HS-5 (cell line): ENCODE data around the gene LRIG3.

Experiments used
- DNase-seq: peaks from one replicate; pipeline ENCODE4 v3.0.0-alpha.2; 2012; ENCODE audit warnings: low read depth

The LRIG3 gene

DNA sequence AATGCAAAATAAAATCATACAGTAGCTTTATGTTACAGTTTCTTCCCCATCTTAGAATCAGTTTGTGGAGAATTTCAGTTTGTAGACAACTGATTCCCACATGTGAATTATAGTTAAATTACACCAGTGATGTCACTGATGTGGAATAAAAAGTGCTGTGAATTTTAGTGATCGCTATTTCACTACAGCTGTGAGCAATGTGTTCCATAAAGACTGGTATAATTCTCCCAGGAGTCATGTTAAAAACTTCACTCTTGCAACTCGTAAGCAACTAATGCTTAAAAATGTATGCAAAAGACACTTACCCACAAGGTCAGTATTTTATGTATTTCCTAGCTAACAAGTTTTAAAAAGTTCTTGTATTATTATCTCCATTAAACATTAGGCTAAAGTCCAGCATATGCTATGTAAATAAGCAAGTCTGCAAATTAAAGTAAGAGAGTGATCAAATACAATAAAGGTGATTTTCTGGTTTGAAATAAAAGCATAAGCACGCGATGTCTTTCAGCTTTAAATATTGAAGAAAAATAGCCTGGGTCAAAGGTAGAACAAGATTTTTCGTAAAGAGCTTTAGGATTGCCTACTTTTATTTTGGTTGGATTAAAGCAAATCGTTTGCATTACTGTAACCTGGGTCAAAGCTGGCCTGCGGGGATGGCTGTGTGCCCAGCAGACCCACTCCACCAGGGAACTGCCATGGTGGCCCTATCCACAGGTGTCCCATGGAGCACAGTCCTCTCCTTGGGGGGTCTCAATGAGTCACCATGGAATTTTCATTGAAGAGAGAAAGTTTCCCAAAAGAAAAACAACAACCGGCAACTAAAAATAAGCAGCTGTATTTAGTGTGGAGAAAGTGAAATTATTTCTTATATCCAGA is 12.7 kb upstream of the LRIG3 start:
- no peak for DNase-seq

DNA sequence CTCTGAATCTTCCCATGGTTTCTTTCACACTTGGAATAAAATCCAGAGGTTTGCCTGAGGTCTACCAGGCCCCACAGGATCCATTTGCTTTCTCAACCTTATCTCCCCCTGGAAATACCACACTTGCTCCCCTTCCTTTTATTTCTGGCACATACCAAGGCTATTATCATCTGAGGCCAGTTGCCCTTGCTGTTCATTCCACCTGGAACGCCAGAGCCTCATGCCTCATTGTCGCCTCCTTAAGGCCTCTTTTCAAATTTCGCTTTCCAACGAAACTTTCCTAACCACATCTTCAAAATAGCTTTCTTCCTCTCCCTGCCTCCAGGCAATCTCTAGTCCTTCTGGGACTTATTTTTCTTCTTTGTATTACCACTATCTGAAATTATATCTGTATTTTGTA is 11.2 kb upstream of the LRIG3 start:
- DNase-seq: no peak

DNA sequence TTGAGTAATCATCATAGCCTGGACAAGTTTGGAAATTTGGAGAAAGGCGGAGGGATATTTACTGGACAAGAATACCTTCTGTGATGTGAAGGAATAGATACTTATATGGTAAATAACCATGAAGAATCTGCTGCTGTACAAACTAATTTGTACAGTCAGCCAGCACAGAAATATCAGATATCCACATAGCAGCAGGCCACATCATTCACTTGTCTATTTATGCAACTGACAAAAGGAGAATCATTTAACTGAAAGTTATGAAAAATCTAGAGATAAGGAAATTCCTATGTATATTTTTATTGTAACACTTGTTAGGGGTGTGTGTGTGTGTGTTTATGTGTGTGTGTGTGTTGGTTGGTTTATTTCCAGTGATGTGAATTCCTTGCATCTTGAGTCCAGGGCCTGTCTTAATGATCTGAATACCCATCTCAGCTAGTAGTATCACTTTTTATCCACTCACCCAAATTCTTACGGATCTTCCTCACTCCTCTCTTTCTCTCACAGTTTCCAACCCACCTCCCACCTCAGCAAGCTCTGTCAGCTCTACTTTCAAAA is 10.5 kb upstream of the LRIG3 start:
- DNase-seq: no peak

DNA sequence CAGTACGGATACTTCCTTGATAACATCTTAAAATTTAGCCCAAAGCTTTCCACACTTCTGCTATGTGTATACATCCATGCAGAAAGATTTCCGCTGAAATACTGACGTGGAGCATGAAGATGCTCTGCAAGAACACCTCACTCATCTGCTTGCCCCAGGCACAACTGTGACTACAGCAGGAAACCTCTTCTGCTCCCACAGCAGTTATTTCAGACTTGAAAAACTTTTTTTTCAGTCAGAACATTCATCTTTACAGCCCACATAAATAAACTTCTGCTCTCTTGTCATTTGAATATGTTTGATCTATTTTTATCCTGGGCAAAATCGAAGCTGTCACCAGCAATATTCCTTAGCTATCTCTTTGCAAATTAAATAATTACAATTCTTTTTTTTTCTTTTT is 6.8 kb upstream of the LRIG3 start:
- no peak for DNase-seq

DNA sequence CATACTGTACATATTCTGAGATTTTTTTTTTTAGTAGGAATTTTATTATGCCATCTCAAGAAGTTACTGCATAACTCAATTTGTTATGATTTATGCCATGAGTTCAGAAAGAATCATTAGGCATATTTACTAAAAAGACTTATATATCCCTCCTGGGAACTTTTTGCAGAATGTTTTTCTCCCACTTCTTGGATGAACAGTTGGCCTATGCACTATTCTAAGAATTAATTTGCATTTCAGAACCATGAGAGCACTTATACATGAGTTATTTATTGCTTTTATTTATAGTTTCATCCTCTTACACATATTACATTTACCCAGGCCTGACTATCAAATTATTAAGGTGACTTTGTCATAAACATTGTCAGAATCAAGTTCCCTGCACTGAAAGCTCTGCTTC is 6.3 kb upstream of the LRIG3 start:
- no peak for DNase-seq

DNA sequence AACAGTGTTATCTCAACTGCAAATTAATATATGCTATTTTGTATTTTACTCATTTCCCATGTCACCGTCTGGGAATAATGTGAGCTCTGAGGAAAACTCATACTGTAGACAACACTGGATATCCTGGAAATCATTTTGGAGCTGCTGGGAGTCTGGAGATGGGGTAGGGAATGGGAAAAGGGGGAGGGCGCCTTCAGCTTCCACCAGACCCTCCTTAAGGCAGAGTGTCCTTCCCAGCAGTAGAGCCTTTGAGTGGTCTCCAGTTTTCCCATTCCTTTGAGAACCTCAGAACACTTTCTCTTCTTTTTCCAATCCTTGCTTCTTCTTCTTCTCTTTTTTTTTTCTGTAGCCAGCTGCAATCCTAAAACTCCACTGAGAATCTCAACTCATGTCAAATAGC is 5.4 kb upstream of the LRIG3 start:
- no peak for DNase-seq

DNA sequence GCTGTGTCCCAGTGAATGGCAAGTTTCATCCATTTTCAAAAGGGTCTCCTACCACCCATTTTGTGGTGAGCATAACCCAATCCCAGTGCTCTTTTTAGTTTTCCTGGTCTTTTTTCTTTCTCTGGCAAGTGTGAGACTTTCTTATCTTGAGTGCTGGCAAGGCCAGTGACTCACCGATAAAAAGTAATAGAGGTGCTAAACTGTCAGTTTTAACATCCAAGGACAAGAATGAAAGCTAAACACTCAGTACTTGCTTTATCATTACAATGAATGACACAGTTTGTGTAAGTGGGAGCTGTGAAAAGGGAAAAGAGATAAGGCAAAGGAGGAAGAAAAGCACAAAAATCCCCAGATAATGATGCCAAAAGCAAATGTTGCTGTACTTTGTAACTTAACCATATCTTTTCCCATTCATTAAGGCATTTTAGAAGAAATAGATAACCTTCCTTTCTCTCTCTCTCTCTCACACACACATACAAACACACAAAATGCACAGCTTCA is 4.9 kb upstream of the LRIG3 start:
- DNase-seq: no peak

DNA sequence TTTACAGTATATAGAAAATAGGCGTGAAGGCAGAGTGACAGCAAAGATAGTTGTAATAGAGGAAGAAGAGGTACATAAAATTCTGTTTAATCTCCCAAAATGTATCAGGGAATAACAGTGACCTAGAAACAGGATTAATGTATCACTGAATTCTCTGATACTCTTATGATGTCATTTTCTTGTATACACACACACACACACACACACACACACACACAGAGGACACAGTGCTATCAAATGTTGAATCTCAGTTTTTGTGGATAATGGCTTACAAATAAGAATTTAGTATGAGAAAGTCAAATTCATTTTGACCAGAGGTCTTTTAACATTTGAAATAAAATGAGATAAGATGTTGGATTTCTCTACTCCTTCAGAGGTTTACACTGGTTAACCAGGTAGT is 4.3 kb upstream of the LRIG3 start:
- DNase-seq: no peak

DNA sequence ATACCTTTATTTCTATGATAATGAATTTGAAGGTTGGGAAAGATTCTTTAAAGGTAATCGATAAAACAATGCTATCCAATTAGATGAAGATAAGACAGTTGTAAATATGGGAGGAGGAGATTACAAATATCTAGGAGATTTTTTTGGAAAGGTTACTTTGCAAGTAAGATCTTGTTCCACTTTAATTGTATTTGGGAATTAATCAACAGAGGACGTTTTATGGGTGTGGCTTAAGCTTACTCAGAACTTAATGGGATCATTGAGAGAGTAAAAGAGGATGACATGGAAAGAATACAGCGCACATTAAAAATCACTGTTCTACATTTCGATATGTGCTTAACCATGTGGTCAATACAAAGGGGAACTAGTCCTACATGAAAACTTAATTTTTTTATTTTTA is 3.5 kb upstream of the LRIG3 start:
- no peak for DNase-seq

DNA sequence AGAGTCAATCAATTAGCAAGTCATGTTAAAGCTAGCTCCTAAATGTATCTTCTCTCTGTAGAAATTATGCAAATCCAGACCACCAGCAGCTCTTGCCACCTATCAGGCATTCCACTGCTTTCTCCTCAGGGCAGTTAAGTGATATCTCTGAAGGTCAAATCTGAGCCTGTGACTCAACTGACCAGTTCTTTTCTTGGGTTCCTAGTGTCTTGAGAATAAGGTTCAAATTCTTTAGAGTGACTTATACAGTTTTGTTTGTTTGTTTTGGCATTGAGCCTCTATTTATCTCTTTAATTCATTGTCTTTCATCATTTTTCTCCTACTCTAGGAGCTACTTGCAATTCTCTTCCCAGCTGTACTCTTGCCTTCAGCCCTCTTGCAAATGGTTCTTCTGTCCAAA is 2.5 kb upstream of the LRIG3 start:
- no peak for DNase-seq

DNA sequence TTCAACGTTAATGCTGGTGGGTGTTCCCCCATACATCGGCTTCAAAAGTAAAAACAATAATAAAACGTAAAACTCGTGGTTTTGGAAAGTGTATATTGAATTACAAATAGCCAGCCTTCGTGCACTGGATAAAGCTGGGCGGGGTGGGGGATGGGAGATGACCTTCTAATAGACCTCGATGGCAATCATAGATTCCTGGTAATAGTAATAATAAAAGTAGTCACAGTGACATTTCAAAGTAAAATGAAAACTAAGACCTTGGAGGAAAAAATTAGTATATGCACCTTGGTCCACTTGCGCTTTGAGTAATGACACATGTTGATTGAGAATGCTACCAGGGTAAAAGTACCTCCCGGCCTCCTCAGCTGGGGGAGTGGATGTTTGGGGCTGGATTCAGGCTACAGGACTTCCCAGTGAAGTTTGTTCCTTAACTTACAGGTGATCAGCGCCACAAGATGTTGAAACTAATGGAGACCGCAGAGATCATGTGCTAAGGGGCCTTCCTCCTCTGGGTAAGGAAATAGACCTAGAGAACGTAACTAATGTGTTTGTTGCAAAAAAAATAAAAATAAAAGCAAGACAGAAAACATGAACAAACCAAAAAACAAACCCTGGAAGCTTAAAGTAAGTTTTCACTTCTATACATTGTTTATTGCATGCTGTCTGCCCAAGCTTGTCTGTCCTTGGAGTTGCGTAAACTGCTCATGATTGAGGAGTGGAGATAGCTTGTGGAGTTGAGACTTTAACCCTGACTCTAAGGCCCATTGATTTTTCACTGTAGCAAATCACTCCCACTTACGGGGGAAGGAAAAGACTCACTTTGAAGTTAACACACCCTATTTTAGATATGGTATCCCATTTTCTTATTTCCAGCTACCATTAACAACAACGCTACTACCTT is 907 bp upstream of the LRIG3 start:
- DNase-seq: no peak

DNA sequence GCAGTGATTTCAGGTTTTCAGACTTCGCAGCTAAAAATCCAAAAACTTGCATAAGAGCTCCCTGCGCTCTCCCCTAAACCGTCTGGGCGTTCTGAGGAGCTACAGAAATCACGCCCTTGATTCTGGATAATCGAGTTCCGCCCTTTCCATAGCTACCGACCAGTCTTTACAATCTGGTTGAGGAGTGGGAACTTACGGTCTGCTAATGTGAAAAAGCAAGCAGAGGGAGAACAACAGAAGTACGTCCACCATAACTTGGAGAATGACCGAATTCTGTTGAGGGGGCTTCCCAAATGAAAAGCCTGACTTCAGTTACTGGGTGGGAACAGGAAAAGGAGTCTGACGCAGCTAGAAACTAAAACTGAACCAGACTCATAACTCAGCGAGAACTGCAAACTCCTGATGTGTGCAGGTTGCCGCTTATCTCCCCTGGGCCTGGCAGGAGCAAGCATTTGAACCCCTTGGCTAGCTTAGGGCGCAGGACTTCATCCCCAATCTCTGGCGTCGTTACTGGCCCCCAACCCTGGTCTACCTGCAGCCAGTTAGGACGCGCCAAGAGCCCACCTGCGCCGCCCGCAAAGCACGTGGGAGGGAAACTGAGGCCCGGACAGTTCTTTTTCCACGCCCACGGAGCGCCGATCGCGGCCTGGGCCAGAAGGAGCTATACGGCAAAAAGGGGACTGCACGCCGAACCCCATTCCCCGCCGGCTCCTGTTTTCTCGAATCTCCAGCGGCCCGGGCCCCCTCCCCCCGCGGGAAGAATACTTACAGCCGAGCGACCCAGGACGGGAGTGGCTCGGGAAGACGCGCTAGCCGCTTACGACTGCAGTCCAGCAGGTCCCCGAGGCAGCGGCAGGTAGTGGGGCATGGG is 838 bp downstream of the LRIG3 start:
- DNase-seq: no peak

DNA sequence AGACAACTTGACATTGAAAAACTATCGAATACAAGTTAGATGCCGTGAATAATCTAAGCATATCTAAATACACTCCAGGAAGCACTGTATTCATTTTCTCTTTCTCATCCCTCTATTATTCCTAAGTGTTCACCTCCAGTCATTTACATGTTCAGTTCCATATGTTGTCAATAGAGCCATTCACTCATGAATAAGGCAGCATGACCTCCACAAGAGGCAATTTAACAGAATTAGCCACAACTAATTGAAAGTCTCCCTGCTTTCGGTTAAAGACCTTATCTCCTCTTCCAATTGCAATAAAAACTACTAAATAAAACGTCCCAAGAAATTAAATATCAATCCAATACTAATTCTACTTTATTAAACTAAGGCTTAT is 1.8 kb downstream of the LRIG3 start:
- DNase-seq: no peak

DNA sequence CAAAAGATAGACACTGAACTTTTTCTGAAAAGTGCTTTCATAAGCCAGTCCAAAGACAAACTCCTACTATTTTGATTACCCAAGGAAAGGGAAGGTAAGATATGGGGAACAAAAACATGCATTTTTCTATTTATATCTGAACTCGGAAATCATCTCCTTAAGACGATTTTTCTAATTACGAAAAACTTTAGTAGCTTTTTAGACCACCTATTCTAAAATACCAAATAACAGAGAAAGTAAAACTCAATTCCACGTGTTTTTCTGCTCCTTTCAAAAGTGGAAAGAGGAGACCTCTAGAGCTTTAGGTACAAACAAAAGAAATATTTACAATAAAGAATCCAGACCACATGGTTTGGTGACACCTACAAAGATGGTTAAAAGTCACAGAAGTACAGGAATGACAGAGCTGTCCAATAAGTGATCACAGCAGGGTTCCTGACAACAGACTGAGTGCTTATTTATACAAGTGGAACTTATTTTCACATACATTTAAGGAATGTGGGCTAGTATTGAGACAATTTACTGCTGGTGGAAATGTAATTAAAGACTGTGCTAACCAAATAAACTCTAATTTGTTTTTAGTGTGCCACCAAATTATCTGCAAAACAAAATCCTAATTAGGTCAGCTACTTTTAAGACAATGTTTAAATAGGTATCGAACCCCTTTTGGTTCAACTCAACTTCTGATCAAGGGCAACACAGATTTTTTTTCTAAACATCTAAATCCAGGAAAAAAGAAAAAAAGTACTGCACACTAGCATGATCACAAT is 2.4 kb downstream of the LRIG3 start:
- DNase-seq: no peak

DNA sequence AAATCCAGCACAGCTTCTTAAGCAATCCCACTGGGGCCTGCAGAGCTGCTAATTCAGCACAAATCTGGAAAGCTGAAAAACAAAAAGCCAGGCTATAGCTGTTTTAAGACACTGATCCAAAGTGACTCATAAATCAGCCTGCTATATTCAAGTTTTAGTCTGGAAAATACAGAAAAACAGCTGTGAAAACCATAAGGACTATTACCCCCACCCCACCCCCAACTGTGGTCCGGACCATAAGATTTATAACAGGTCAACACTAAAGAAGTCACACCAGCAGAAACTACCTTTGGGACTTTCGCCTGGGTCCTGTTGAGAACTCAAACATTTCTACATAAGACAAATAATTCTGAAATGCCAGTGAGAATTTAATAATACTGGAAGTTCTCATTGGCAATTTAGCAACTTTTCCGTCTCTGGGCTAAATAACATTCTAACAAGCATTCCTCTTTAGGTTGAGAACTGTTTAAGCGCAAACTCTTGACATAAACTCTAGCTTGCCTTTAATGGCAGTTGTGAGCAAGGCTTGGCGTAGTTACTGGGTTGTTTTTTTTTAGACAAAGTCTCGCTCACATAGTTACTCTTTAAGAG is 3.3 kb downstream of the LRIG3 start:
- DNase-seq: no peak

DNA sequence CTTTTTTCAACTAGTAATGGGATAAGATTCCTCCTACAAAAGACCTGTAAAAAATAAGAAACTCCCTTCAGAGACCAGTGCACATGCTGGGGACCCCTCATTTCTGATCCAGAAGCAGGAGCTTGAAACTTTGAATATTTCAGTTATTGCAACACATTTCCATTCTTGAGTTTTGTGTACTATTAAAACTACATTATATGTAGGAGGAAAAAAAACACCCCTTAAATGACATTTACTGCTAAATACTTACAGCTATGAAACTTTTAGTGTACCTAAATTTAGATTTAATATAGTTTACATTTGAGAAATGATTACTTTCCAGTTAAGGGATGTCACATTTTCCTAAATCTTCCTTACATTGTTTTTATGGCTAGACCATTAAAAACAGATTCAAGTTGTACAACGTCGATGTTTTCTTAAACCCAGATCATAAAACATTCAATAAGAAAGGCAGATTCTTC is 4.1 kb downstream of the LRIG3 start:
- no peak for DNase-seq

DNA sequence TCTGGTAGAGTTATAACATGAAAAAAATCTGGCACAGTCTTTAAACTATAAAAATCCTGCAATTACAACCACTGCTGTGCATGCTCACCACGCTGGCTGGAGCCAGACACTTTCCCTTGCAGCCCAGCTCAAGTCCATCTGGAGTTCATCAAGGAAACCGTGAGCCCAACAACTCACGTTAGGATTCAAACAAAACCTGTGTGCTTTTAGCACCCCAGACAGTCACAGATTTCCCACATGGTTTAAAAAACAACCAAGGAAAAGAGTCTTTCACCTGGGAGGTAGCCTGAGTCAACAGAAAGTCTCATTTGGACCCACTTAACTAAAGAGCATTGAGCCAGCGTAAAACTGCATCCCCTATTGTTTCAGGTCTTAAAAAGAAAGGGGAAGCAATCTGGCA is 4.7 kb downstream of the LRIG3 start:
- DNase-seq: no peak

DNA sequence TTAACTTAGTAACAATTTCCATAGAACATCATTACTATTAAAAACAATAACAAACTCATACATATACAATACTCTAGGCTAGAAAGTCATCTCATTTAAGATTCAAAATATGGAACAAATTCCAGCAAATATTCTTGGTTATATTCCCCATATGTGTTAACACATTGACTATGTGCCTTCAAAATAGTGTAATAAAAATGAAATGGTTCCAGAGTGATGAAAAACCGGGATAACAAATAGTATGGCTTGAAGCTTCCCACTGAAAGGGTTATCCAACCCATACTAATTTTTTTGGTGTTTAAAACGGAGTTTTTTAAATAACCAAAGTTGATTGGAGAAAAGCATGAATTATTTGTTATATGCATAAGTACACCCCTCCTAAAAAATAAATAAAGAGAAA is 5.3 kb downstream of the LRIG3 start:
- DNase-seq: no peak

DNA sequence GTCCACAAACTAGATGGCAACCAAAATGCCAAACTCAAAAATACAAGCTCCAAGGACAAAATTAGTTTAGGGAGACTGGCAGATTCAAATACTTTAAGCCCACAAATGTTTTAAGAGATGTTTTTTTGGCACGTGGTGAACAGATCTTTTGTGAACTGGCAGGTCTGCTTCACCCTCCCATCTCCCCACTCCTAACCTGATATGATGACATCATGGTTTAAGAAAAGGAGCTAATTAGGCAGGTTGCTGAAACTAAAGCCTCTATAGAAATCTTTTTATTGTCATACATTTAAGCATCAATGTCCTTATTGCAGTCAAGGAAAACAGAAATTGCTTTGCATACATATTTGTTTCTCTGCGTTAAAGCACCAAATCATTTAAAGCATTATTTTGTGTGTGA is 5.8 kb downstream of the LRIG3 start:
- DNase-seq: no peak

DNA sequence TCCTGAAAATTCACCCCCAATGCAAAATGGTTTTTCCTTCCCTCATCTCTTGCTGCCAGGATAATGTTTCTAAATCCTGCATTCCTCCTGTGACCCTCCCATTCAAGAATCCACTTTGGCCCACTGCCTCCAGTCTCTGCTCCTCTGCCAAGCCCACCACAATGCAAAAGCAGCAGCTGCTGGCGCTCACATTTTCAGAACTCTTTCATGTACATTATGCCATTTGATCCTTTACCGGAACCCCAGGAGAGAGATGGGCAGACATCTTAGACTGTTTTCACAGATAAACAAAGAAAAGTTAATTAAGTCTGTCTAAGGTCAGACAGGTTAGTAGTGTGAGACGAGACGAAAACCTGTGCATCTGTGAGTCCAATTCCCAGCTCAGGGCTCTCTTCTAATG is 12.9 kb downstream of the LRIG3 start:
- DNase-seq: no peak

DNA sequence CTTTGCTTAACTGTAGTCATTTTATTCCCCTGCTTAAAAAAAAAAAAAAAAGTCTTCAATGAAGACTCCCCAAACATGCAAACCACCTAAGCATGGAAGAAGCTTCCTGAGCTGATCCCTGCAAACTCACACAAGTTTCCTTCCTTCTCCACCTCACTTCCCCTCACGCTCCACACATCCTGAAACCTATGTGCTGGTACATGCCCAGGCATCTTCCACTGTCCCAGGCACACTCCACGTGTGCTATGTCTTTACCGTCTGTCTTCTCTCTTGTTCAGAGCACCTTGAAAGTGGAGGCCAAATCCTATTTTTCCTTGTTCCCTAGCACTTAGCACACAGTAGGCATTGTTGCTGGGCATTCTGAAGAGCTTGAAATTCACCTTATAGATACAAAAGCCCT is 13.4 kb downstream of the LRIG3 start:
- DNase-seq: no peak
